Stimulated activated CD8-positive, alpha-beta memory T cell treated with anti-CD3 and anti-CD28 coated beads, Interleukin-15, amount 100 ng/mL, for 1 hour (primary cell): Measurements from ENCODE around the gene KRT14.
"Not testable (repeated sequence)": the region's sequence is repeated elsewhere in the genome, so short reads cannot be mapped to it uniquely, and the experiment has no call there.

Experiments
- DNase-seq: peaks from one replicate; pipeline ENCODE4 v3.0.0-alpha.2; 2020; ENCODE audit warnings: low read depth

KRT14 gene

DNA sequence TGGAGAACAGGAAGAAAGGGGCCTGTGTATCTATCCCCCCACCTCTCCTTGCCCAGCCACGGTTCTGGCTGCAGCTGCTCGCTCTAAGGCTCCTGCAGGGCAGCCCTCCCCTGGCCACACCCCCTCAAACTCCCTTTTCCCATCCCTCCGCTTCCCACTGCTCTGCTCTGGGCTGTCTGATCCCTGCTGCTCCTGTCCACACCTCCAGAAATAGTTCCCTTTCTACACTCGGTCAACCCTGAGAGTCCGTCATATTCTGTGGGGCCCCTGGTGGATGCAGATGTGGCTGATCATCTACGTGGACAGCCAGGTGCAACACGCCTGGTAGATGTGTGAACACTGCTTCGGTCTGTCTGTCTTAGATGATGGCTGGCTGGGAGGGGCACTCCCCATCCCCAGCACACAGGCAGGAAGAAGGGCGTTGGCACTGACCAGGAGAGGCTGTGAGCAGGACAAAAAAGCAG, 39.3 kb downstream of the KRT14 start:
- DNase-seq, result no peak

DNA sequence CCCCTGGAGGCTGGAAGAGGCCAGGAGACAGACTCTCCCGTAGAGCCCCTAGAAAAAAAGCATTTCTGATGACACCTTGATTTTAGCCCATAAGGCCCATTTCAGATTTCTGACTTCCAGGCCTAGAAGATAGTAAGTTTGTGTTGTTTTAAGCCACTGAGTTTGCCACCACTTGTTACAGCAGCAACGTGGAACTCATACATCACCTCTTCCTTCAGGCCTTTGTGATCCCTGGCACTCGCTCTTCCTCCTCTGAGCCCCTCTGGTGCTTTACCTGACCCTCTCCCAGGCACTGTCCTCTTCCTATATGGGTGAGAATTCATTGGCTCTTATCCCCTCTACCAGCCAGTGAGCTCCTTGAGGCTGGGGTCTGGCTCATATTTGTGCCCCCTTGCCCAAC, 39.9 kb downstream of the KRT14 start:
- no peak for DNase-seq

DNA sequence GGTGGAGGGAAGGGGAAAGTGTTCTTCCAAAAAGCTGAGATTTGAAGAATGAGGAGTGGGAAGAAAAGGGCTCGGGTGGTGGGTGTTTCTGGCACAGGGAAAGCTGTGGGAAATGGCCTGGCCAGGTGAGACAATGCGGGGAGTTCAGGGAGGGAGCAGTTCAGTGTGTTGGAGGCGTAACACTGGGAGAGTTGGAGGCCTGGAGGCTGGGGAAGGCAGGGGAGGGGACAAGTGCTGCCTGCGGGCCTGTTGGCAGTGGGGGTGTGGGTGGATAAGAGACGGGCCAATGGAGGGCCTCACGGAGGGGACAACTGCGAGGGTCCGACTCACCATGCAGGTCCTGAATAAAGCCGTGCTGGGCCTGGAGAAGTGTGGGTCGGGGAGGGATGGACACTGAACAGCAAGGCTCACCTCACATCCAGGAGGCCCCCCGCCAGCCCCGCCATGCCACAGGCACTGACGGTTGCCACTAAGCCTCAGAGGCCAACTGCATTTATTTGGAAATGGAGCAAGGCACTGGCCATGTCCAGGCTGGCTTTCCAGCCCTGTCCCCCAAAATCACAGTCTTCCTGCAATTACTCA, 40.8 kb downstream of the KRT14 start:
- no peak for DNase-seq

DNA sequence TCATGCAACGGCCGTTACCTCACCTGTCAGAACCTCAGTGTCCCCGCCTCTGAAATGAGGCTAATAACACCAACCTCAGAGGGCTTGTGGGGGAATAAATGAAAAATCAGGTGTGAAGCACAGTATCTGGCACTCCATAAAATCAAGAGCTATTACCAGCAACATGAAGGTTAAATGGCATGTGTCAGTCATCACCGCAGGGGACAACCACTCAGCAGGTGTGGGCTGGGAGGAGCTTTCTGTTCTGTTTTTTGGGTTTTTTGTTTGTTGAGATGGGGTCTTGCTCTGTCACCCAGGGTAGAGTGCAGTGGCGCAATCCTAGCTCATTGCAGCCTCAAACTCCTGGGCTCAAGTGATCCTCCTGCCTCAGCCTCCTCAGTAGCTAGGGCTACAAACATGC, 41.8 kb downstream of the KRT14 start:
- DNase-seq, result no peak

DNA sequence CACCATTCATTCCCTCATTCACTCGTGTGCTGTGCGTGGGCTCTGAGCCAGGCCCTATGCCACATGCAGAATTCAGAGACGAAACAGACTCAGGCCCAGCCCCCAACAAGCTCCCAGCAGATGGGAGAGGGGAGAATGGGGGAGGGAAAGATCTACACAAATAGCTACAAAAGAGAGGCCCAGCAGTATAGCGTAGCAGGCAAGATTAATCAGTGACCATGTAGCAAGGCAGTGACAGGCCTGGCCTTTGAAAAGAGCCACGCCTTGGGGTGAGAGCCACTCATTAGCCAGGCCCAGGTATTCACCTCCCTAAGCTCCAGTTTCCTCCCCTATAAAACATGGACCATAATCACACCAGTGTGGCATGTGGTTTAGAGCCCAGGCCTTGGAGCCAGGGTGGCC, 42.2 kb downstream of the KRT14 start:
- no peak for DNase-seq

DNA sequence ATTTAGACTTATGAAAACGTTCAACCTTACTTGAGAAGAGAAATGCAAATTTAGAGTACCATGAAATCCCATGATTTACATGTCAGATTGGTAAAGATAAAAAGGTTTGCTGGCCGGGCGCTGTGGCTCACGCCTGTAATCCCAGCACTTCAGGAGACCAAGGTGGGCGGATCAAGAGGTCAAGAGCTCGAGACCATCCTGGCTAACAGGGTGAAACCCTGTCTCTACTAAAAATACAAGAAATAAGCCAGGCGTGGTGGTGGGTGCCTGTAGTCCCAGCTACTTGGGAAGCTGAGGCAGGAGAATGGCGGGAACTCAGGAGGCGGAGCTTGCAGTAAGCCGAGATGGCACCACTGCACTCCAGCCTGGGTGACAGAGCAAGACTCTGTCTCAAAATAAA, 43.9 kb downstream of the KRT14 start:
- DNase-seq, result not testable (repeated sequence)

DNA sequence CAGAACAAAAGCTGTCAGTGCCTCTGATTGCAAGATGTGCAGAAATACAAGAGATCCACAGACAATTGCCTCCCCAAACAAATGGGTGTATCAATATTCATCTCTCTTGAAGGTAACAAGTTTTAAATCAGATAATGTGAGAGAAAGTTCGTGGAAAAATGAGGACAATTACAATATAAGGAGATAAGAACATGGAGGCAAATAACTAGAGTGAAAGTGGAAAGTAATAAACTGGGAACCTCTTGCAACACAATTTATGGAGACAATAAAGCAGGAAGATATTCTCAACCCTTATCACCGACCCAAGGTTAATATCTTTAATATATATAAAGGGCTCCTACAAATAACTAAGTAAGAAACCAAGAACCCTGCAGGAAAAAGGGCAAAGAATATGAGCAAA, 44.3 kb downstream of the KRT14 start:
- no peak for DNase-seq

DNA sequence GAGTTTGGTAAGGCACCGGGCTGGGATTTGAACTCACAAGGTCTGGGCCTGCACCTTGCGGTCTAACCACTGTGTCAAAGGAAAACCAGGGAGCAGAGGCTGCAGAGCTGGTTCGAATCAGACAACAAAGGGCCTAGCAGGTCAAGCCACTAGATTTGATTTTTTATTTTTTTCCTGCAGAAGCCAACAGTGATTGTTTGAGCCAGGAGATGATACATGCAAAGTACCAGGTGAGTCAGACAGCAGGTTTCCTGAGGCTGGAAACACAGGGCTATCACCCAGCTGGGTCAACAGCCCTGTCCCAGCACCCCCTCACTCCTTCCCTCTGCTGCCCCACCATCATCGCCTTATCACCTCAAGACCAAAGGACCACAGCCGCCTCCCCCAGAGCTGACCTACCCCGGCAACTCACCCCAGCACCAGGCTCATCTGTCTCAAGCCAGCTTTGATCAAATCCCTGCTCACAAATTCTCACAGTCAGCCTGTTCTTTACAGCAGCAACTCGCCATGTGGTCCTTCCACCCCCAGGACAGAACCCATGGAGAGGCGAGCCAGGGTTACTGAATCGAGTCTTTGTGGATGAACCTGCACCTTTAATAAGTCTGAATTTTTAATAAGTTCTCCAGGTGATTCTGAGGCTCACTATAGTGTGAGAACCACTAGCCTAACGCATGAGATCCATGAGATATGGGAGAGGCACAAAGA, 45.6 kb downstream of the KRT14 start:
- DNase-seq, result no peak

DNA sequence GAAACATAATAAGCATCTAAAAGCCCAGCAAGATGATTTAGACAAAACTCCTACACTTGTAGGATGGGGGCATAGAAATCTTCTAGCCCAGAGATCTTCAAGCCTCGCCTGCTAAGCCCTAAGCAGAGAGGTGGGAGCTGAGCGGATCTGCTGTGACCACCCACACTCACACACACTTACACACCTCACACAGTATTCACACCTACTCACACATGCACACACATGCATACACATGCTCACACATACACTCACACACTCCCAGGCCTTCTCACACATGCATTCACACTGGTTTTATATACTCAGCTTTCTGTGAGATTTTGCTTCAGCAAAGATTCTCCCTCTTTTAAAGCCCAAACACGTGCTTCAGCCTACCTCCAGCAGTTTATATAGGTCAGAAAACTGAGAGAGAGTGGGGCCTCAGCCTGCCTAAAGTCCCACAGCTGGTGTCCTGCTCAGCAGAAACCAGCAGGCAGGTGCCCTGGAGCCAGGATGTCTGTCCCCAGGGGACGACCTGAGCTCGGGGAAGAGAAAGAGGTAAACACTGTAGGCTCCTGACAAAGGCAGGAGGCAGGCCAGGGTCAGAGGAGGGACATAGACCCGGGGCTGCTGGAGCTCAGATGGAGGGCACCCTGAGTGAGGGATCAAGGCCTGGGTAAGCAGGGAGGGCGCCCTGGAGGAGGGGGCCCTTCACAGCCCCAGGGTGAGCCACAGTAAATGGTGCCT, 46.6 kb downstream of the KRT14 start:
- no peak for DNase-seq

DNA sequence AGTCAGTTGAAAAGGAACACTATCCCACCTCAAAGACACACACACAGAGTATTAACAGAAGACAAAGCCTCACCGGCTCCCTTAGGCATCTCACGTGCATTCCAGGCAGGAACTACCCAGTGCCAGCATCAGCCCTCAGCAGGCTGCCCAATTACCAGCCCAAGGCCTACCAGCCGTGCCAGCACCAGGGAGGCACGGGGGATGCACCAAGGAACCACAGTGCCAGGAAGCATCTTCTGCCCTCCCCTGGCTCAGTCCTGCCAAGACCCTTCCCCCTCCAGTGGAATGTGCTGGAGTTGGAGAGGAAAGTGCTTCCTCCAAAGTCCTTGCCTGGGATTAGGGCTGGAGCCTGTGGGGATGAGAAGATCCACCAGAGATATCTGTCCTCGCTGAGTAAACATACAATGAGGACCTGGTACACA, 47.6 kb downstream of the KRT14 start:
- DNase-seq, result no peak

DNA sequence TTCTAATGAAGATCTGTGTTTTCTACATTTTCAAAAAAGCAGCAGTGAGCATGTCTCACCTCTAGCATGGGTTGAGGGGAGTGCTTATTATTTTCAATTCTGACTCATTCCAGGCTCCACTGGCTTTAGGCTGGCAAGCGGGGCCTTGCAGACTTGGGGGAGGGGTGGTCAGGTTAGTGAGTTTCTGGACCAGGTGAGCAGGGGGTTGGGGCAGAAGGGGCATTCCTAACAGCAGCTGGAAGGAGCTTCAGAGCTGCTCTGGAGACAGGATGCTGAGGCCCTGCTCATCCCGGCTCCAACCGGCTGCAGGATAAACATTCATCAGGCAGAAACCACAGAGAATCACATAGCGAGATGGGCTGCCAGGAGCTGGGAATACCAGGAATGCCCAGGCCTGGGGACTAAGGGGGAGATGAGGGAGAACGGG, 48.1 kb downstream of the KRT14 start:
- no peak for DNase-seq

DNA sequence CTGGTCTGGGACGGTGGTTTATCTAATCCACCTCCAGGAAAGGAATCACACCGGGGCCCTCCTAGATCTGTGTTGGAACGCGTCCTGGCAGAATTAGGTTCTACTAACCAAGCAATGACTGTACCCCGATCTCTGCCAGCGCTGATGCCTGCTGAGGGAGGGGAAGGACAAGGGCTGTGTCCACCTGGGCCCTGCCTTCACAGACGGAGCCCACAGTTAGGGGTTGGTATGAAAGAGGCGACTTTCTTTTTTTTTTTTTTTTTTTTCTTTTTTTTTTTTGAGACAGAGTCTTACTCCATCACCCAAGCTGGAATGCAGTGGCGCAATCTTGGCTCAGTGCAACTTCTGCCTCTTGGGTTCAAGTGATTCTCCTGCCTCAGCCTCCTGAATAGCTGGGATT, 48.7 kb downstream of the KRT14 start:
- no peak for DNase-seq

DNA sequence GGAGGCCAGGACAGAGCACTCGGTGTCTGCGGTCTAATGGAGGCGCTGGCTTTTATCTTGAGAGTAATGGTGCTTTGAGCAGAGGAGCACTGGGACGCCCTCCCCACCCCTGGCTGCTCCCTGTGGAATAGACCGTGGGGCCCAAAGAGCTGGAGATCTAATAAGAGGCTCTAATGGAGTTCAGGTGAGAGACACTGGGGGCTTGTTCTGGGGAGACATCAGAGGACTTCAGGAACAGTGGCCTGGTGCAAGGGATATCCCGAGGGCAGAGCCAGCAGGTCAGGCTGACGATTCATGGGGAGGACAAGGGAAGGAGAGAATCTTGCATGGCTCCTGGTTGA, 49.1 kb downstream of the KRT14 start:
- DNase-seq, result no peak

DNA sequence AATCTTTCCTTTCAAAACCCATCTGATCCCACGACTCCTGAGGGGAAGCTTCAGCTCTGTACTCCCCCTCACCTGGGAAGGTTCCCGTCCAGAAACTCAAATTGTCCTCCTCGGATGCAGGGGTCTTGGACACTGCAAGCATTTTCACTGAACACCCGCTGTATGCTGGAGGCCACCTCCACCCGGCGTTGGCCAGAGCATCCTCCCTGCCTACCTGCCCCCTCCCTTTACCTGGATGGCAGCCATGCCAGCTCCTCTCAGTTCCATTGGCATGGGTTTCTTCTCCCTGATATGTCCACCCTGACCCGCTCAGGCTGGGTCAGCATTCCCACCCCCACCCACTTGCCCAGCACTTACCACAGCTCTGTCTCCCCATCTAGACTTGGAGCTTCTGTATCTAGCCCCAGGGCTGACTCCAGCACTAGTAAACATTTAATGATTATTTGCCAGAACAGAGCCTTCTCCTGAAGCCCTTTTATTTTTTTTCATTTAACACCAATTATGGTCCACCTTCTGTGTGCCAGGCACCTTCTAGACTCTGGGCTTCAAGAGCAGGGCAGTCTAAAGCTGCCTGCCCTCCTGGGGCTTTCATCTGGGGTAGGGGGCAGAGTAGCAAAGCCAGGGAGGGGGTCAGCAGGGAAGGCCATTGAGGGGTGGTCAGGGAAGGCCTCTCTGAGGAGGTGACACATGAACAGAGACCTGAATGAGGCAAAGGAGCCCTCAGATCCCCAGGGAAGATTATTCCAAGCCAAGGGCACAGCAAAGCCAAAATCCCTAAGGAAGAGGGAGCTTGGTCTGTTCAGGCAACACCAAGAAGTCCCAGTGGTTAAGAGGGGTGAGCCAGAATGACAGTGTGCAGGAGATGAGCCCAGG, 49.7 kb downstream of the KRT14 start:
- DNase-seq, result no peak

DNA sequence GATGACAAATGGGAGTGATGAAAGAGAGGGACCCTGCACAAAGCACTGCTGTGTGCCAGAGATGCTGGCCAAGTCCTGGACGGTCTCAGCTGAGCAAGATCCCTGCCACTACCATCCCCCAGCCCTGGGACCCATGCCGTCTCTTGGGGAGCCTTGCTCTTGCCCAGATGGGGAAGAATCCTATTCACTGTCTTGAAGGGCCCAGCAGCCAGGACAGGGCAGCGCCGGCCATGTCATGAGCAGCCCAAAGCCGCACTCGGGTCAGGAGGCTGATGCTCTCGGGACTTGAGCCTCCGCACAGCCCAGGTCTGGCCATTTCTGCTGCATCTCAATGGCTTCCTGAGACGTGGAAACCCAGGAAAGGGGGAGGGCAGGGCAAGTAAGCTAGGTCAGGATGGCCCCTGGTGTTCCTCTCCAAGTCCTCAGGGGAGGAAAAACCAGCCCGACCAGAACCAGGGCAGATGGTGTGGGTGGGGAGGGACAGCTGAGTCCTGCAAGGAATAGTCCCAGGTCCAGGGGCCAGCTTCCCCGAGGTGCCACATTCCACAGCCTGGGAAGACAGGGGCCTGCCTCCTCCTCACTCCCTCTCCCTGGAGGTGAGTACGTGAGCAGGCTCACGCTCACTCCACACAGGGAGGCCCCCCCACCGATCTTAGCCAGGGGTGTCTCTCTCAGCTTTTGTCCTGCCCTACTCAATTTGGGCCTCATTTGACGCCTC, 50.8 kb downstream of the KRT14 start:
- no peak for DNase-seq

DNA sequence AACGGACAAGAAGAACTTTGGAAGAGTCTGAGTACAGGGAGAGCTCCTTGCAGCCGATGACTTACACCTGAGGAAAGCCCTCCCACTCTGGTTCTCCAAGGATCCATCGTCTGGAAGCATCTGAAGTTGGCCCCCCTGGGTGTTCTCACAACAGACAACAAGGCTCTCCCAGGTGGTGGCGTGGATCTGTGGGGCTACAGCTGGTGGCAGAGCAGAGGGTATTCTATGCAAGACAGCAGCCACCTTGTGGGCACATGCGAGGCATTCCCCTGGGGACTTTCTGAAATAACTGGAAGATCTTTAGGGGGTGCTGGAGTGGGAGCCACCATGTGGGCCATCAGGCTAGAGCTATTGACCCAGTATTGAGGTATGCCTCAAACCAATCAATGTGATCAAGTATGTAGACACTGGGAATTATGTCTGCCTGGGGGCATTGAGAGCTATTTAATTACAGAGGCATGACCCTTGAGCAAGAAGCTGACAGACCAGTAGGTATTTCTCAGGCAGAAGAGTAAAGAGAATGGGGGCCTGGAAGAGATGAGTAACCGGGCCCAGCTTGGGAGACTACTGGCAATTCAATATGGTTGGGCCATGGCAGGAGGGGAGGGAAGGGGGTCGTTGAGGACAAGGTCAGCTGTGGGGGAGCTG, 51.7 kb downstream of the KRT14 start:
- no peak for DNase-seq

DNA sequence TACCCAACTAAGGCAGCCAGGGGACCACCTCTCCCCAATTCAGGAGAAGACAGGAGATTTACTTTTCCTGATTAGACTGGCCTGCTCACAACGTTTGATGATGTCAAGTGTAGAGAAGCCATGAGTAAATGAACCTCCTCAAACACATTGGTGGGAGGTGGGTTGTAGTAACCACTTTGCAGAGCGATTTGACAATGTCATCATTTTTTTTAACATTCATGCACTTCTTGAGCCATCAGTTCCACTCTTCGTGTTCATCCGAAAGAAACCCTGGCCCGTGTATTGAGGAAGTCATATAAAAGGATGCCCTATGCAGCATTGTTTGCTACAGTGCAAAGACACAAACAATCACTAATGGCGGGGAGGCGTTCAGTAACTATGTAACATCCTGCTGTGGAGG, 53.1 kb downstream of the KRT14 start:
- no peak for DNase-seq

DNA sequence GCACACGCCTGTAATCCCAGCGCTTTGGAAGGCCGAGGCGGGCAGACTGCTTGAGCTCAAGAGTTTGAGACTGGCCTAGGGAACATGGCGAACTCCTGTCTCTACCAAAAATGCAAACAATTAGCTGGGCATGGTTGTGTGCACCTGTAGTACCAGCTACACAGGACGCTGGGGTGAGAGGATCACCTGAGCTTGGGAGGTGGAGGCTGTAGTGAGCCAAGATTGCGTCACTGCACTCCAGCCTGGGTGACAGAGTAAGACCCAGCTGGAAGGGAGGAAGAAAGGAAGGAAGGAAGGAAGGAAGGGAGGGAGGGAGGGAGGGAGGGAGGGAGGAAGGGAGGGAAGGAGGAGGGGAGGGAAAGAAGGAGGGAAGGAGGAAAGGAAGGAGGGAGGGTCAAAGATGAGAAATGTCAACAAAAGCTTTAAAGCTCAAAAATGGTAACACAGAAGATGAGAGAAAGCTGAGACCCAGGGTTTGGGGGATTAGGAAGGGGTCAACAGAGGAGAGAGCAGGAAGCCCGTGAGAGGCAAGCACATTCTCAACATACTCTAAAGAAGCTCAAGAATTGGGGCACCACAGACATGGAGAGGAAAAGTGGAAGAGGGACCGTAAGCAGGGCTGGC, 53.6 kb downstream of the KRT14 start:
- DNase-seq, result no peak
